ENCODE results near the gene CRKL. TPM values are rescaled to one million over a fixed set of nuclear protein-coding genes. Genes with fewer than 3 reads are reported as not detected.
A peak's percentile ranks its signal among the peaks of the same experiment; 100 is the strongest.

The CRKL gene
- polyA plus RNA-seq, 1 of the 3 experiments (the other 2 are of a cell fraction), result 9.6 TPM

DNA sequence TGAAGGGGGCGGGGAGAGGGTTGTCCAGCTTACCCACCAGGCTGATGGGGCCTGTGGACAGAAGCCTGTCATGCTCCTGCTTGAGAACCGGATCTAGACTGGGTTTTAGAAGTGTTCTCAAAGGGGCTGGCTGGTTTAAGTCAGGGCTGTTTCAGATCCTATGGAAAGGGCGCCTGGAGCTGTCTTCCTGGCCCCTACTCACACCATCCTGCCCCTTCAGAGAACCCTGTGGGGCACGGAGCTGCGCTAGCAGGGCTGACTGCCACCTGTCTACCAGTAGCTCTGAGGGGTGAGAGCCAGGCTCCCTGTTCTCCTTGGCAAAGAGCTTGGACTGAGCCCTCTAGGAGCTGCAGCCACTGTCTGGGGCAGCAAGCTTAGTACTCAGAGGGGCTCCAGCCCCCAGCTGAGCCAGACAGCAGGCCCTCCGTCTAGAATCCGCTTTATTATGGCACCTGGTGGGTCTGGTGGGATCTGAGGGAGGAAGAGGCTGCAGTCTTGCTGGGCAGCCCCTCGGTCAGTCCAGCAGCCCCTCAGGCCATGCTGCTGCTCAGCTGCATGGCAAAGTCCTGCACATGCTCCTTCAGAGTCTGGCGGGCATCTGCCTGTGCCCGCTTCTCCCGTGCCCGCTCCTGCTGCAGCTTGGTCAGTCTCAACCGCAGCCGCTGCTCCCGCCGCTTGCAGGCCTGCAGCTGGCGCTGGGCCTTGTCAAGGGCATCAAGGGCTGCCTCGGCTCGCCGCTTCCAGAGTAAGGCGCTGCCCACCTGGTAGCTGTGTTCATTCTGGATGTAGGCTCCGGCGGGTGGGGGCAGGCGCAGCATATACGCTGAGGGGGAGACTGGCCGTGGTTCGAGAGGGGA is 82.4 kb downstream of the CRKL start:
- peaks cover 37% of the 10 kb centered on the region for H3K79me2 ChIP-seq (ENCODE audit: insufficient read depth)
- no peak for DNase-seq
- POLR2A ChIA-PET, result interaction anchor here (0.7 to 3.3 kb wide), 3 partner anchors 9 to 32 kb away, joined by 3 to 18 read pairs (median 12); partner anchors contain the start of gene LZTR1
- H3K27ac ChIP-seq (ENCODE audit: low read depth in 2 of 2, low read length in 1 of 2), result no peak overlapping the region; a peak in 1 of 4 replicates
- H3K4me2 ChIP-seq, result peak overlapping the region; percentile 95; the same call in 1 of the 2 replicates
- 89% methylated on average over 16 of the region's 27 CpGs for WGBS (ENCODE audit: low lambda C conversion rate)
- H2AFZ ChIP-seq (ENCODE audit: low read depth), result no peak overlapping the region
- CTCF ChIA-PET, result interaction anchor here (0.9 to 2.7 kb wide), 3 partner anchors 103 to 196 kb away, joined by 4 to 13 read pairs (median 11); no protein-coding TSS in a partner anchor
- no peaks in the 10 kb centered on the region for H3K27me3 ChIP-seq (ENCODE audit: insufficient read depth)
- H3K9me3 ChIP-seq, result no peaks in the 10 kb centered on the region
- H3K9ac ChIP-seq, result peak overlapping the region; percentile 98; the same call in 1 of the 2 replicates
- peaks cover 16% of the 10 kb centered on the region for H3F3A ChIP-seq (replicated peaks; ENCODE audit: insufficient read depth)
- H3K4me3 ChIP-seq (ENCODE audit: low read depth in 2 of 2, low read length in 1 of 2), result peak overlapping the region in 1 of 2 experiments; percentile 82; a peak in 1 of 4 replicates
- H4K20me1 ChIP-seq (ENCODE audit: insufficient read depth), result 0 out of 2 replicates have a peak, but pooled peaks cover 5% of the 10 kb centered on the region
- peaks cover 7 to 35% of the 10 kb centered on the region in 2 experiments for H3K36me3 ChIP-seq (replicated peaks in 1 of 2; ENCODE audit: control insufficient read depth in 1 of 2, insufficient read depth in 2 of 2, low read length in 1 of 2)
- TF ChIP-seq, protein P1, sequence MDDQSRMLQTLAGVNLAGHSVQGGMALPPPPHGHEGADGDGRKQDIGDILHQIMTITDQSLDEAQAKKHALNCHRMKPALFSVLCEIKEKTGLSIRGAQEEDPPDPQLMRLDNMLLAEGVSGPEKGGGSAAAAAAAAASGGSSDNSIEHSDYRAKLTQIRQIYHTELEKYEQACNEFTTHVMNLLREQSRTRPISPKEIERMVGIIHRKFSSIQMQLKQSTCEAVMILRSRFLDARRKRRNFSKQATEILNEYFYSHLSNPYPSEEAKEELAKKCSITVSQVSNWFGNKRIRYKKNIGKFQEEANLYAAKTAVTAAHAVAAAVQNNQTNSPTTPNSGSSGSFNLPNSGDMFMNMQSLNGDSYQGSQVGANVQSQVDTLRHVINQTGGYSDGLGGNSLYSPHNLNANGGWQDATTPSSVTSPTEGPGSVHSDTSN (IDR thresholded peaks at IDR 0.05), result no peak
- TF ChIP-seq POLR2AphosphoS5 (IDR thresholded peaks at IDR 0.05; ENCODE audit: low read depth, low read length), result peak; percentile 52; the same call in 1 of the 2 replicates
- TF ChIP-seq JUND (IDR thresholded peaks at IDR 0.05), result no peak
- H3K9me2 ChIP-seq, result no peaks in the 10 kb centered on the region
- peaks cover 12 to 37% of the 10 kb centered on the region in 2 experiments; a peak in 3 of 4 replicates for H3K4me1 ChIP-seq (ENCODE audit: control insufficient read depth in 1 of 2, insufficient read depth in 2 of 2, low read depth in 1 of 2, low read length in 1 of 2)

DNA sequence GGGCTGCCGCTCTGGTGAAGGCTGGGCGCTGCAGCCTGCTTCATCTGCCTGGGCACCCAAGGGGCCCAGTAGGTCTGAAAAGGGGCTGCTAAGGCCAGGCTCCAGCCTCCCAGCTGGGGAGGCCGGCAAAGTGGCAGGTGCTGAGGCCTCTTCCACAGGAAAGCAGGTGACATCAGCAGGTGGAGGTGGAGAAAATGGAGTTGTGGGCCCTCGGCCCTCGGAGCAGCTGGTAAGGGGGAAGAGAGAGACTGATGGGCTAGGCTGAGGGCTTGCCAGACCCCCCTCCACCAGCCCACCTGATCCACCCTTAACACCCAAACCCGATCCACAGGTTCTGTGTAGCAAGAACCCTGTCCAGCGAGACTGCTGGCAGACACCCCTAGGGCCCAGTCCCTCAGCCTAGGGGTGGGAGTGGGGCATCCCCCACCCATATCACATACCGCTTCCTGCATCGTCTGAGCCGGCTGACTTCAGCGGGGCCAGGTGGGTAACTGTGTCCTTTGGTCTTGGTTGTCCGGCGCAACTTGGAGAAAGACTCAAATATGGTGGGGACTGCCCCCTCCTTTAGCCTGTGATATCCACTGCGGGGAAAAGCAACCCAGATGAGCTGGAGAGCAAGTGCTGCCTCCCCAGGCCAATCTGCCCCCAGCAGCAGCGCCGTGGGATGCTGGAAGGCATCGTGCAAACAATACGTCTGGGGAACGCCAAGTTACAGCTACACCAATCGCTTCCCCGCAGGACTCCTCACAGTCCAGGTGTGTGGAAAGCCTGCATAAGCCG is 83.2 kb downstream of the CRKL start:
- H3K4me3 ChIP-seq (ENCODE audit: low read depth in 2 of 2, low read length in 1 of 2), result peak overlapping the region; percentile 82 to 96
- H2AFZ ChIP-seq (ENCODE audit: low read depth), result no peak overlapping the region
- H3K36me3 ChIP-seq (replicated peaks in 1 of 2; ENCODE audit: control insufficient read depth in 1 of 2, insufficient read depth in 2 of 2, low read length in 1 of 2), result peaks cover 7 to 35% of the 10 kb centered on the region in 2 experiments
- H3K27me3 ChIP-seq (ENCODE audit: insufficient read depth), result no peaks in the 10 kb centered on the region
- 46% methylated on average over 17 of the region's 22 CpGs for WGBS (ENCODE audit: low lambda C conversion rate)
- peak overlapping the region in 1 of 2 experiments; percentile 96; a peak in 2 of 4 replicates for H3K27ac ChIP-seq (ENCODE audit: low read depth in 2 of 2, low read length in 1 of 2)
- no peak for DNase-seq
- H3K9ac ChIP-seq, result peak overlapping the region; percentile 98
- H3K4me2 ChIP-seq, result peak overlapping the region; percentile 95
- ChIA-PET POLR2A (interaction anchor here (1.0 to 3.3 kb wide), 4 partner anchors 10 to 115 kb away, joined by 3 to 18 read pairs (median 8); partner anchors contain the start of genes LZTR1 and P2RX6), CTCF (interaction anchor here (1.4 to 2.7 kb wide), 3 partner anchors 11 to 115 kb away, joined by 6 to 13 read pairs (median 11); no protein-coding TSS in a partner anchor)
- H3K79me2 ChIP-seq (ENCODE audit: insufficient read depth), result peaks cover 37% of the 10 kb centered on the region
- H3F3A ChIP-seq (replicated peaks; ENCODE audit: insufficient read depth), result peaks cover 16% of the 10 kb centered on the region
- TF ChIP-seq POLR2AphosphoS5 (IDR thresholded peaks at IDR 0.05; ENCODE audit: low read depth, low read length) (peak; percentile 25; the same call in 1 of the 2 replicates), SMC3 (IDR thresholded peaks at IDR 0.05; ENCODE audit: low read depth, low read length) (no peak)
- 0 out of 2 replicates have a peak, but pooled peaks cover 5% of the 10 kb centered on the region for H4K20me1 ChIP-seq (ENCODE audit: insufficient read depth)
- no peaks in the 10 kb centered on the region for H3K9me2 ChIP-seq
- no peaks in the 10 kb centered on the region for H3K9me3 ChIP-seq
- peaks cover 12 to 37% of the 10 kb centered on the region in 2 experiments; a peak in 3 of 4 replicates for H3K4me1 ChIP-seq (ENCODE audit: control insufficient read depth in 1 of 2, insufficient read depth in 2 of 2, low read depth in 1 of 2, low read length in 1 of 2)
